ENCODE measurements around the gene NSUN6. TPM values are rescaled to one million over a fixed set of nuclear protein-coding genes. Genes with fewer than 3 reads are reported as not detected.

NSUN6 gene
- total RNA-seq, 2 experiments from 2014 or later: 19.0 to 24.9 TPM

GRCh38 chr10:18675086-18675801, 23.9 kb upstream of the NSUN6 start:
- H3K27ac Mint-ChIP-seq: no peak overlapping the region
- ATAC-seq: no peak
- H3K36me3 Mint-ChIP-seq: peaks cover 39% of the 10 kb centered on the region
- H3K9me3 Mint-ChIP-seq (ENCODE audit: low read depth): no peaks in the 10 kb centered on the region
- CTCF ChIA-PET: no interaction called here
- no peak overlapping the region for H3K4me3 Mint-ChIP-seq
- peaks cover 2% of the 10 kb centered on the region for H3K4me1 Mint-ChIP-seq
- H3K27me3 Mint-ChIP-seq: no peaks in the 10 kb centered on the region
- no peak for DNase-seq

- no peaks in the 10 kb centered on the region for H3K9me3 Mint-ChIP-seq (ENCODE audit: low read depth)
- H3K36me3 Mint-ChIP-seq: peaks cover 45% of the 10 kb centered on the region
- H3K27ac Mint-ChIP-seq: no peak overlapping the region
- DNase-seq (no peak), ATAC-seq (no peak)
- CTCF ChIA-PET: no interaction called here
- no peak overlapping the region for H3K4me3 Mint-ChIP-seq
- H3K4me1 Mint-ChIP-seq: peaks cover 26% of the 10 kb centered on the region
- no peaks in the 10 kb centered on the region for H3K27me3 Mint-ChIP-seq
Measured at GRCh38 chr10:18668026-18668425, 16.6 kb upstream of the NSUN6 start.

GRCh38 chr10:18666810-18667209, 15.4 kb upstream of the NSUN6 start:
- ATAC-seq (no peak), DNase-seq (no peak)
- H3K9me3 Mint-ChIP-seq (ENCODE audit: low read depth): no peaks in the 10 kb centered on the region
- H3K27me3 Mint-ChIP-seq: no peaks in the 10 kb centered on the region
- H3K27ac Mint-ChIP-seq: no peak overlapping the region
- CTCF ChIA-PET: no interaction called here
- peaks cover 35% of the 10 kb centered on the region for H3K4me1 Mint-ChIP-seq
- no peak overlapping the region for H3K4me3 Mint-ChIP-seq
- peaks cover 40% of the 10 kb centered on the region for H3K36me3 Mint-ChIP-seq

GRCh38 chr10:18665815-18666558, 14.6 kb upstream of the NSUN6 start:
- Mint-ChIP-seq H3K36me3 (peaks cover 40% of the 10 kb centered on the region), H3K4me3 (no peak overlapping the region), H3K27me3 (no peaks in the 10 kb centered on the region), H3K27ac (no peak overlapping the region), H3K4me1 (peaks cover 43% of the 10 kb centered on the region), H3K9me3 (ENCODE audit: low read depth) (no peaks in the 10 kb centered on the region)
- no peak for DNase-seq
- CTCF ChIA-PET: no interaction called here
- no peak for ATAC-seq

GRCh38 chr10:18664841-18665478, 13.6 kb upstream of the NSUN6 start:
- ATAC-seq (no peak), DNase-seq (no peak)
- H3K27me3 Mint-ChIP-seq: no peaks in the 10 kb centered on the region
- H3K4me1 Mint-ChIP-seq: peaks cover 45% of the 10 kb centered on the region
- H3K9me3 Mint-ChIP-seq (ENCODE audit: low read depth): no peaks in the 10 kb centered on the region
- H3K27ac Mint-ChIP-seq: no peak overlapping the region
- H3K36me3 Mint-ChIP-seq: peaks cover 37% of the 10 kb centered on the region
- CTCF ChIA-PET: no interaction called here
- no peak overlapping the region for H3K4me3 Mint-ChIP-seq

GRCh38 chr10:18660816-18661431, 9.5 kb upstream of the NSUN6 start:
- ATAC-seq: no peak
- H3K36me3 Mint-ChIP-seq: peaks cover 19% of the 10 kb centered on the region
- peaks cover 50% of the 10 kb centered on the region for H3K4me1 Mint-ChIP-seq
- no peaks in the 10 kb centered on the region for H3K27me3 Mint-ChIP-seq
- H3K27ac Mint-ChIP-seq: peak overlapping the region; percentile 65
- peak overlapping the region; percentile 95 for H3K4me3 Mint-ChIP-seq
- CTCF ChIA-PET: no interaction called here
- DNase-seq: no peak
- H3K9me3 Mint-ChIP-seq (ENCODE audit: low read depth): no peaks in the 10 kb centered on the region

GRCh38 chr10:18659819-18660535, 8.6 kb upstream of the NSUN6 start:
- CTCF ChIA-PET: interaction anchor here (1.3 kb wide), 1 partner anchor 11 kb away, joined by 4 read pairs; no protein-coding TSS in a partner anchor
- Mint-ChIP-seq H3K27ac (peak overlapping the region; percentile 99), H3K9me3 (ENCODE audit: low read depth) (no peaks in the 10 kb centered on the region), H3K4me1 (peaks cover 43% of the 10 kb centered on the region), H3K27me3 (no peaks in the 10 kb centered on the region), H3K4me3 (peak overlapping the region; percentile 95), H3K36me3 (peaks cover 18% of the 10 kb centered on the region)
- DNase-seq (no peak), ATAC-seq (peak; percentile 13)

GRCh38 chr10:18659125-18659818, 7.9 kb upstream of the NSUN6 start, which contains the start of gene ARL5B:
Gene ARL5B (plus strand): TSS chr10:18659431. CDS start chr10:18659638, 207 bp downstream.
- peak; percentile 98 for DNase-seq
- CTCF ChIA-PET: interaction anchor here (1.3 kb wide), 1 partner anchor 10 kb away, joined by 4 read pairs; no protein-coding TSS in a partner anchor
- peaks cover 20% of the 10 kb centered on the region for H3K36me3 Mint-ChIP-seq
- peak within 1 kb of the TSS; percentile 99 for H3K27ac Mint-ChIP-seq
- no peaks in the 10 kb centered on the region for H3K27me3 Mint-ChIP-seq
- peaks cover 38% of the 10 kb centered on the region for H3K4me1 Mint-ChIP-seq
- H3K4me3 Mint-ChIP-seq: peak within 1 kb of the TSS; percentile 95
- H3K9me3 Mint-ChIP-seq (ENCODE audit: low read depth): no peaks in the 10 kb centered on the region
- ATAC-seq: peak; percentile 95

GRCh38 chr10:18658271-18659124, 7.1 kb upstream of the NSUN6 start:
- DNase-seq (peak; percentile 46), ATAC-seq (peak; percentile 43)
- no peaks in the 10 kb centered on the region for H3K27me3 Mint-ChIP-seq
- H3K4me3 Mint-ChIP-seq: peak overlapping the region; percentile 95
- H3K36me3 Mint-ChIP-seq: peaks cover 21% of the 10 kb centered on the region
- no peaks in the 10 kb centered on the region for H3K9me3 Mint-ChIP-seq (ENCODE audit: low read depth)
- H3K4me1 Mint-ChIP-seq: peaks cover 34% of the 10 kb centered on the region
- CTCF ChIA-PET: no interaction called here
- peak overlapping the region; percentile 99 for H3K27ac Mint-ChIP-seq

GRCh38 chr10:18656724-18657123, 5.3 kb upstream of the NSUN6 start:
- ATAC-seq (no peak), DNase-seq (no peak)
- H3K27ac Mint-ChIP-seq: no peak overlapping the region
- CTCF ChIA-PET: no interaction called here
- peaks cover 29% of the 10 kb centered on the region for H3K4me1 Mint-ChIP-seq
- H3K27me3 Mint-ChIP-seq: no peaks in the 10 kb centered on the region
- no peaks in the 10 kb centered on the region for H3K9me3 Mint-ChIP-seq (ENCODE audit: low read depth)
- H3K4me3 Mint-ChIP-seq: no peak overlapping the region
- peaks cover 26% of the 10 kb centered on the region for H3K36me3 Mint-ChIP-seq

GRCh38 chr10:18653112-18653511, 1.7 kb upstream of the NSUN6 start:
- Mint-ChIP-seq H3K4me1 (peaks cover 35% of the 10 kb centered on the region), H3K36me3 (peaks cover 16% of the 10 kb centered on the region), H3K4me3 (no peak overlapping the region), H3K27ac (no peak overlapping the region), H3K27me3 (no peaks in the 10 kb centered on the region), H3K9me3 (ENCODE audit: low read depth) (no peaks in the 10 kb centered on the region)
- CTCF ChIA-PET: no interaction called here
- DNase-seq: no peak
- ATAC-seq: no peak
